Measurements from ENCODE around the gene HDAC9.
A peak's percentile ranks its signal among the peaks of the same experiment; 100 is the strongest.

Gene HDAC9

GRCh38 chr7:18558503-18558902 lies 63.0 kb downstream of the HDAC9 start:
- no peak for DNase-seq (ENCODE audit: low spot score)

- no peak for DNase-seq (ENCODE audit: low spot score)
These were observed 63.4 kb downstream of the HDAC9 start for GRCh38 chr7:18558910-18559309.

- no peak for DNase-seq (ENCODE audit: low spot score)
These were observed 64.2 kb downstream of the HDAC9 start for GRCh38 chr7:18559756-18560155.

GRCh38 chr7:18564779-18565178 lies 69.2 kb downstream of the HDAC9 start:
- DNase-seq (ENCODE audit: low spot score), result no peak

GRCh38 chr7:18565337-18565736 lies 69.8 kb downstream of the HDAC9 start:
- DNase-seq (ENCODE audit: low spot score), result no peak

- DNase-seq (ENCODE audit: low spot score), result no peak
These were observed 70.7 kb downstream of the HDAC9 start for GRCh38 chr7:18566205-18566604.

- no peak for DNase-seq (ENCODE audit: low spot score)
These were observed 71.3 kb downstream of the HDAC9 start for GRCh38 chr7:18566829-18567228.

GRCh38 chr7:18570441-18570840 lies 74.9 kb downstream of the HDAC9 start:
- no peak for DNase-seq (ENCODE audit: low spot score)

- DNase-seq (ENCODE audit: low spot score), result peak; percentile 48
These were observed 75.4 kb downstream of the HDAC9 start for GRCh38 chr7:18570890-18571478.

- DNase-seq (ENCODE audit: low spot score), result no peak
These were observed 76.6 kb downstream of the HDAC9 start for GRCh38 chr7:18572154-18572553.

GRCh38 chr7:18572885-18573284 lies 77.3 kb downstream of the HDAC9 start:
- no peak for DNase-seq (ENCODE audit: low spot score)

GRCh38 chr7:18573410-18574234 lies 78.1 kb downstream of the HDAC9 start:
- no peak for DNase-seq (ENCODE audit: low spot score)

GRCh38 chr7:18574235-18574540 lies 78.6 kb downstream of the HDAC9 start:
- DNase-seq (ENCODE audit: low spot score), result no peak

GRCh38 chr7:18574676-18575075 lies 79.1 kb downstream of the HDAC9 start:
- no peak for DNase-seq (ENCODE audit: low spot score)

- DNase-seq (ENCODE audit: low spot score), result no peak
These were observed 80.3 kb downstream of the HDAC9 start for GRCh38 chr7:18575622-18576572.

GRCh38 chr7:18577096-18577771 lies 81.7 kb downstream of the HDAC9 start:
- no peak for DNase-seq (ENCODE audit: low spot score)

GRCh38 chr7:18579698-18580097 lies 84.1 kb downstream of the HDAC9 start:
- no peak for DNase-seq (ENCODE audit: low spot score)

GRCh38 chr7:18580950-18581349 lies 85.4 kb downstream of the HDAC9 start:
- peak; percentile 50 for DNase-seq (ENCODE audit: low spot score)

GRCh38 chr7:18583305-18583704 lies 87.8 kb downstream of the HDAC9 start:
- no peak for DNase-seq (ENCODE audit: low spot score)

- DNase-seq (ENCODE audit: low spot score), result no peak
These were observed 94.7 kb downstream of the HDAC9 start for GRCh38 chr7:18590241-18590640.

GRCh38 chr7:18590744-18591340 lies 95.3 kb downstream of the HDAC9 start:
- no peak for DNase-seq (ENCODE audit: low spot score)

Data from putamen (tissue), 1 donor.